GM12873 (cell line): ENCODE results near the gene PML.

ENCODE experiments used
- CTCF ChIP-seq: IDR thresholded peaks from 2 replicates; pipeline ENCODE4 v1.5.1; 2012; ENCODE audit warnings: low read depth, mild to moderate bottlenecking, moderate library complexity, low read length, control low read depth; ENCODE audit not compliant: insufficient read depth; ENCODE audit errors: missing control alignments

The PML gene

GRCh38 chr15:73988445-73988969 is 6.0 kb upstream of the PML start:
- no peak for TF ChIP-seq CTCF

- TF ChIP-seq CTCF, result no peak
These were observed 5.3 kb upstream of the PML start for GRCh38 chr15:73989001-73989798.

GRCh38 chr15:73990250-73991005 is 4.1 kb upstream of the PML start:
- TF ChIP-seq CTCF, result no peak

GRCh38 chr15:73991260-73991659 is 3.3 kb upstream of the PML start:
- no peak for TF ChIP-seq CTCF

- TF ChIP-seq CTCF, result peak; percentile 86
These were observed 2.6 kb upstream of the PML start, which contains the start of gene STOML1 for GRCh38 chr15:73991726-73992593. STOML1 (minus strand) TSS chr15:73992295; CDS start chr15:73992223, 72 bp downstream.

- no peak for TF ChIP-seq CTCF
These were observed 2.0 kb upstream of the PML start for GRCh38 chr15:73992594-73992898.
